GM18507 (cell line): ENCODE measurements around the gene ANGPTL1.
A peak's percentile ranks its signal among the peaks of the same experiment; 100 is the strongest.

Experiments
- DNase-seq: peaks from one replicate; pipeline ENCODE4 v3.0.0; 2011; ENCODE audit warnings: low read depth; ENCODE audit not compliant: insufficient read length; ENCODE audit errors: extremely low spot score
- FAIRE-seq: peaks from 2 replicates; lab custom pipeline; 2011; peaks lifted over from hg19 to GRCh38; lab: Jason Lieb, UNC

Gene ANGPTL1

GRCh38 chr1:178870944-178871343, at the start of gene ANGPTL1:
Gene ANGPTL1 (minus strand): TSS chr1:178871077. CDS start chr1:178865776, 5,301 bp downstream.
- FAIRE-seq (no peak), DNase-seq (no peak)

GRCh38 chr1:178919581-178919980, 48.7 kb upstream of the ANGPTL1 start:
- FAIRE-seq (no peak), DNase-seq (no peak)

- DNase-seq (no peak), FAIRE-seq (no peak)
Measured at GRCh38 chr1:178918955-178919354, 48.1 kb upstream of the ANGPTL1 start.

GRCh38 chr1:178918308-178918707, 47.4 kb upstream of the ANGPTL1 start:
- DNase-seq: no peak
- FAIRE-seq: no peak

- peak; percentile 66 for FAIRE-seq
- no peak for DNase-seq
Measured at GRCh38 chr1:178916448-178917174, 45.7 kb upstream of the ANGPTL1 start.

GRCh38 chr1:178912597-178912996, 41.7 kb upstream of the ANGPTL1 start:
- FAIRE-seq (no peak), DNase-seq (no peak)

- DNase-seq (no peak), FAIRE-seq (no peak)
Measured at GRCh38 chr1:178910023-178910422, 39.1 kb upstream of the ANGPTL1 start.

GRCh38 chr1:178908358-178908757, 37.5 kb upstream of the ANGPTL1 start:
- no peak for DNase-seq
- FAIRE-seq: no peak

GRCh38 chr1:178901482-178902125, 30.7 kb upstream of the ANGPTL1 start:
- FAIRE-seq: no peak

GRCh38 chr1:178899402-178899801, 28.5 kb upstream of the ANGPTL1 start:
- FAIRE-seq (no peak), DNase-seq (no peak)

More at GRCh38 chr1:178901482-178902125, 30.7 kb upstream of the ANGPTL1 start:
- DNase-seq: no peak

GRCh38 chr1:178898401-178898800, 27.5 kb upstream of the ANGPTL1 start:
- DNase-seq: no peak
- FAIRE-seq: no peak

- DNase-seq (no peak), FAIRE-seq (no peak)
Measured at GRCh38 chr1:178895928-178896327, 25.1 kb upstream of the ANGPTL1 start.

- FAIRE-seq (peak; percentile 26), DNase-seq (no peak)
Measured at GRCh38 chr1:178886551-178886950, 15.7 kb upstream of the ANGPTL1 start.

GRCh38 chr1:178885869-178886268, 15.0 kb upstream of the ANGPTL1 start:
- no peak for FAIRE-seq
- DNase-seq: no peak

- FAIRE-seq: no peak
Measured at GRCh38 chr1:178881950-178882349, 11.1 kb upstream of the ANGPTL1 start.

GRCh38 chr1:178877896-178878295, 7.0 kb upstream of the ANGPTL1 start:
- DNase-seq (no peak), FAIRE-seq (no peak)

More at GRCh38 chr1:178881950-178882349, 11.1 kb upstream of the ANGPTL1 start:
- no peak for DNase-seq

GRCh38 chr1:178875936-178876335, 5.1 kb upstream of the ANGPTL1 start:
- DNase-seq (no peak), FAIRE-seq (no peak)

- no peak for FAIRE-seq
- DNase-seq: no peak
Measured at GRCh38 chr1:178874966-178875365, 4.1 kb upstream of the ANGPTL1 start.

GRCh38 chr1:178871551-178872320, 859 bp upstream of the ANGPTL1 start:
- DNase-seq: no peak
- no peak for FAIRE-seq

GRCh38 chr1:178870221-178870620, 656 bp downstream of the ANGPTL1 start:
- DNase-seq: no peak
- FAIRE-seq: no peak
